GM18858 (cell line): Measurements from ENCODE around the gene OSBP2.

Experiments
- ATAC-seq: cut with Tn5 transposase; IDR thresholded peaks from one replicate; pipeline ENCODE4 v1.9.1; 2021; ENCODE audit not compliant: unreplicated experiment

The OSBP2 gene

GRCh38 chr22:30876915-30877553 is 182.4 kb downstream of the OSBP2 start:
- no peak for ATAC-seq

- ATAC-seq: no peak
Measured at GRCh38 chr22:30877662-30878515, 183.2 kb downstream of the OSBP2 start.

DNA sequence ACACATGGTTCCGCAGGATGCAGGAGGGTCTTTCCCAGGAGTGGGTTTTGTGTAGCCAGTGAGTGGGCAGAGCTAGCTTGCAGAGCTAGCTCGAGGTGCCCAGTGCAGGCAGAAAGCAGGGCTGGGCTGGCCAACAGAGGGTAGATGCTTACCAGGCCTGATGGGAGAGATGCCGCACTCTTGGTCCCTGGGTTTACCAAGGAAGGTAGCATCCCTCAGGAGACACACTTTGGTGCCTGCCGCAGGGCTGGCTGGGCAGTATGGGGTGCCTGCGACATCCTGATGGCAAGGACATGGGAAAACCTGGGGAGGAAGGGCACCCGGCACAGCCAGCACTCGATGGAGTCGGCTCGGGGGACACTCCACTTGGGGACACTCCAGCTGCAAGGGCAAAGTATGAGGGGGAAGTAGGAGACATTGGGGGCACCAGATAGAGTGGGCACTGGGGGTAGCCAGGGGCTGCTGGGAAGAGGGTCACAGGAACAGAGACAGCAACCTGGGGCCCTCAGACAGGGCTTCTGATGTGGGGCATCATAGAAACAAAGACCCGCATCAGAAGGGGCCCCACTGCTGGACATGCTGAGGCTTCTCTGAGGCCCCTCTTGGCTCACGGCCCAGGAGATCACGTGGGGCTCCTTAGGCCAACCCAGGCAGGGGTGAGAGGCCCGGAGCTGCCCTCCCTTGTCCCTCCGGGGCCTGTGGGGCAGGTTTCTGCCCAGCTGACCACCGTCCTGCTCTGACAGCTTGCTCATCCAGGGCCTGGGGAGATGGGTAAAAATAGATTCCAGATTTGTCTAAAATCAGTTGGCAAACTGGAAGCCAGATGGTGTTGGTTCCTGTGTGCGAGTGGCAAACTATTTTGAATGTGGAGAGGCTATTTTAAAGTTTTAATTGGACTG is 184.1 kb downstream of the OSBP2 start:
- no peak for ATAC-seq

DNA sequence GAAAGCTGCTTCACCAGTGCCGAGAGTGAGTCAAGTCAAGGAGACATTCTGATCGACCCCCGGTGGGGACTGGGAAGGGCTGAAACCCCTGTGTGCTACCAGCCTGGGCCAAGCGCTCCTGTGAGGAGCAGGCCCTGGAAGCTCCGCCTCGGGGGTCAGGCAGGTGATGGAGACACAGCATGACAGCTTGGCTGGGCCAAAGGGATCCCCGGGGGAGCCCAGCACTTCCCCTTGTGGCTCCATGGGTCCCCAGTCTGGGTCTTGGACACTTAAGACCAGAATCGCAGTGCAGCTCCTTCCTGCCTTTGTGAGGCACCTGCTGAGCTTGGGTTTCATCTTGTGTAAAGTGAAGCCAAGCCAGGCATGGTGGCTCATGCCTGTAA is 184.7 kb downstream of the OSBP2 start:
- no peak for ATAC-seq

DNA sequence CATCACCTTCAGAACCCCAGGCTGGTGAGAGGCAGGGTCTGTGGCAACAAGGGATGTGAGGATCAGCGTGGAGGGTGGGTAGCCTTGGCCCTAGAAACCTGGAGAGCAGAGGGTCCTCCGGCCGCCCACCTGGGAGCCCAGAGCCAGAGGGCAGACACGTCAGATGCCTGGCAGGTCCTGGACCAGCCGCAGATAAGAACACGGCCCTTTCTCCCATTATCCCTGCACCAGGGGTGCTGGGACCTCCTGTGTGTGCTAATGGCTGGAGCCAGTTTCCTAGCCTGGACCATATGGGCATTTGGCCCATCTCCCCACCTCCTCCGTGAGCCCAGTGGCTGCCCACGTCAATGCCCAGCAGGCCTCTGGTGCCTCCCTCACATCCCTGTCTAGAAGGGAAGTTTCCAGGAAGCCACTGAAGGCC is 185.5 kb downstream of the OSBP2 start:
- no peak for ATAC-seq

GRCh38 chr22:30880847-30881246 is 186.2 kb downstream of the OSBP2 start:
- ATAC-seq: no peak

GRCh38 chr22:30881361-30882183 is 186.9 kb downstream of the OSBP2 start:
- no peak for ATAC-seq

- ATAC-seq: no peak
Measured at GRCh38 chr22:30882184-30882717, 187.6 kb downstream of the OSBP2 start.

DNA sequence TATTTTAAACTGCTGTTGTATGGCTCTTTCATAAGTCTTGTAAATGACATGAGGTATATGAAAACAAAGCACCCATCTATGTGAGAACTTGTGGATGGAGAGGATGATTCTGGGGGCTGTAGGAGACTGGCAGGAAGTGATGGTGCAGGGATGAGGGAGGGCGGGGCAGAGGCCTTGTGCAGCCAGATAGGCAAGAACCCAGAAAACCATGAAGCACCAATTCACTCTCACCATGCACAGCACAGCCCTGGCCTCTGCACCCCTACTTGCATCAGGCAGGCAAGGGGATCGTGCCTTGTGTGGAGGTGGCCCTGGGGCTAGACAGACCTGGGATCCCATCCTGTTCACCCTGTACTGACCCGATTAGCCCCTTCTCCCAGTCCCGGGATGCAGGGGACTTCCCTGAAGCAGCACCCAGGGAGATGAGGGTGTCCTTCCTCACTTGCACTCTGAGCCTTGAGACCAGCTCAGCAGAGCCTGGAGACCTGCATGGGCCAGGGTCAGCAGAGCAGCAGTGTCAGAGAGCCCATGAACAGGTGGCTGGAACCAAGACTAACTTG is 188.4 kb downstream of the OSBP2 start:
- ATAC-seq: no peak

- ATAC-seq: no peak
Measured at GRCh38 chr22:30883586-30884145, 189.0 kb downstream of the OSBP2 start.

DNA sequence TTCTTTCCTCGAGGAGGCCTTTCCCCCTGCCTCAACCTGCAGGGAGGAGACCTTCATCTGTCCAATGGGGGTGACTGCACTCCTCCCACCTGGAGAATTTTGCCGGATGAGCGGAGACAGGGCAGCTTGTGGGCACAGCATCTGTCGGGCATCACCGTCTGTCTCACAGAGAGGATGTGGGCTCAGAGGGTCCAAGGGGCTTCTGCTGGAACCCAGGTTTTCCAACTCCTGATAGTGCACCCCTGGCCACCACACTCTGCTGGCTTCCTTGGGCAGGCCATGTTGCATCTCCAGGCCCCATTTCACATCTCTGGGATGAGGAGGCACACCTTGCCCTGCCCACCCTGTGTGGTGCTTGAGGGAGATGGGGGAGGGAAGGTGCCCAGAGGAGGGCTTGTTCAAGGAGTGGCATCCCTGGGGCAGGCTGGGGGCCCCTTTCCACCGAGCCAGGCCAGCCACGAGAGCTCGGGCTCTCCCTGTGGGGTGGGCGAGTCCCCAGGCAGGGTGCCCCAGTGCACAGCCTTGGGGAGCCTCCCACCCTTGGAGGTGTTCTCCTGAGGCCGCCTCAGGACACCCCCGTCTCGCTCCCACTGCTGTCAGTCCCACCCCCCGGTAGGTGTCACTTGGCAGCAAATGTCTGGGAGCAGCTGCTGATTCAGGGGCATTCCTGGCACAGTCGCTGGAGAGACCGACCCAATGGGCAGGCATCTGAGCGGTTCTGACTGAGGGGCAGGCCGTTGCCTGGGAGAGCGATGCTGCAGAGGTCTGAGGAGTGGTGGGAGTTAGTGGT is 189.7 kb downstream of the OSBP2 start:
- ATAC-seq: no peak

DNA sequence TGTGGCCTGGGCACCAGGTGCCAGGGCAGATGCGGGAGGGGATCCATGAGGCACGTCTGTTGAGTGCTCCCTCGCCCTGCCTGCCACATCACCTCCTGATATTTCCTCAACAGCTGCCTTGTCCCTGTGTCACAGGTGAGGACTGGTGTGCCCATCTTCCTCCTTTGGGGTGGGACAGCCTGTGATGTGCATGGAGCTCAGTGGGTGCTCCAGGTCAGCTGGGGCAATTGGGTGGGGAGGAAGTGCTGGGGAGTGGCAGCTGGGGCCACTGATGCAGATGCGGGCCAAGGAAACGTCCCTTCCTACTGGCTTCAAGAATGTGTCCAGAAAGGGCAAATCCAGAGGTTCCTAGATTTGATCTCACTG is 190.3 kb downstream of the OSBP2 start:
- no peak for ATAC-seq

DNA sequence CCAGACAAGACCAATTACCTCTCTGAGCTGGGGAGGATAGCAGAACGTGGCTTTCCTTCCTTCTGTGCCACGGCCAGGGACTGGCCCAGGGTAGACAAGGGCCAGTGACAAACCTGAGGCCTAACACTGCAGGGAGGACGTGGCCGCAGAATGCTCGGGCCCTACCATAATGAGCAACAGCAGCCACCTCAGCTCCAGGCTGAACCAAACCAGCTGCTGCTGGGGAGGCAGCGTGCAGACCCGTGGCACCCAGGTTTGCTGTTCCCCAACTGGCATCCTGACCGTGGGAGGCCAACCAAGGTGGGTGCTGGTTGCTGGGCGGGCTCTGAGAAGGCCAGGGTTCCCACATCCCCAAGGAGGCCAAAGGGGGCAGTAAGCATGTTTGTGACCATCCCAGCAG is 190.9 kb downstream of the OSBP2 start:
- ATAC-seq: no peak

DNA sequence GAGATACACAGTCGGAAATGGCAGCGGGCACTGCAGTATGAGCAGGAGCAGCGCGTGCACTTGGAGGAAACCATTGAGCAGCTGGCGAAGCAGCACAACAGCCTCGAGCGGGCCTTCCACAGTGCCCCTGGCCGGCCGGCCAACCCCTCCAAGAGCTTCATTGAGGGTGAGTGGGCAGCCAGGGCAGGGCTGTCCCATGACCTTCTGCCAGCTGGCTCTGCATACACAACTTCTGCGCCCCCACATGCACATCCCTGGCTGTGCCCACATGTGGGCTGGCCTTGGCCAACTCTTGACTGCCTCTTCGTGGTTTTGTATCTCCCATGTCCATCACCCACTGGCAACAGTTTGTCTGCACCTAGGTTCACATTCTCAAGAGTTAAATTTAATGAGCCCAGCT is 192.8 kb downstream of the OSBP2 start:
- ATAC-seq: no peak

DNA sequence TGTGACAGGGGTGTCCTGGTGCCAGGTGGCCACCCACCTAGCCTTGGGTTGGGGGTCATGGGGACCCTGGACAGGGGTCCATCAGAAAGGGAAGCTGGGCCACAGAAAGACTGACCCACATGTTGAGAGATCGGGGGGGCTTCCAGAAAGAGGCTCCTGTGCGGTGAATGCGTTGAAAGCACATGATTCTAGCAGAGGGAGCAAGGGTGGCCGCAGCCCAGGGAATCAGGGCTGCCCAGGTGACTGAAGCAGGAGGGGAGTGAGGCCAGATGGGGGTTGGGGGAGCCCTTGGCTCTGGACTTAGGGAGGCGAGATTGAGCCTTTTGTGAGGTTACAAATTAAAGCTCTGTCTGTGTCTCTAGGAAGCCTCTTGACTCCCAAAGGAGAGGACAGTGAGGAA is 193.2 kb downstream of the OSBP2 start:
- ATAC-seq: no peak

- ATAC-seq: no peak
Measured at GRCh38 chr22:30889268-30889995, 194.8 kb downstream of the OSBP2 start.

- ATAC-seq: no peak
Measured at GRCh38 chr22:30889996-30890480, 195.4 kb downstream of the OSBP2 start.
